Erythroblast (primary cell): ENCODE results near the gene KRTAP10-4.

Experiments used
- GATA1 ChIP-seq: IDR thresholded peaks from 2 replicates; pipeline ENCODE4 v1.6.1; 2011; ENCODE audit warnings: low read depth, mild to moderate bottlenecking, control low read depth, low read length, moderate library complexity
- POLR2A ChIP-seq: IDR thresholded peaks from 2 replicates; pipeline ENCODE4 v1.6.1; 2011; ENCODE audit warnings: mild to moderate bottlenecking, low read length

DNA sequence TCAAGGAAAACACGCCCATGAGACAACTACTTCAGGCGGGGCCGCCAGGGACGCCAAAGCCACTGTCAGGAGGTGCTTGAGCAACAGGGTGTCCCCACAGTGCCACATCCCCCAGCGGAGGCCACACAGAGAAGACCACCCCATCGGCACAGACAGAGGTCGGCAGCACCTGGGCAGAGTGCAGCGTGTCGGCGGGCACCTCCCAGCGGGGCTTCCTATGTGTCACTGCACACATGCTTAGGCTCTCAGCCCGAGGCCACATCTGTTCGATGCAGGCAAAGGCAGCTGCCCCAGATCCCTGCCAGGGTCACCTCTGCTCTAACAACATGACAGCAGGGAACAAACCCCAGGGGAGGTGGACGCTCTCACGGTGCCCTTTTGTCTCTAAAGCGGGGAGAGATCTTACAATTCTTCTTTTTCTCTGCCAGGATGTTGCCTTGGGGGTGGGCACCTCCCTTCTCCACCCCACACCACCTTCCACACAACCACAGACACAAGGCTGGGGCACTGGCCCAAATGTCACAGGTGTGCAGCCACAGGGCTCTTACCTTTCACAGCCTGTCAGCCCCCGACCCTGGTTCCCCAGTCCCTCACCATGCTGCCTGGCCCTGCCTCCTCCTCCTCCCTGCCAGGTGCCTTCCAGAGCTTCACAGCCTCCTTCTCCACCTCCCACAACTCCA lies 42.5 kb downstream of the KRTAP10-4 start:
- TF ChIP-seq POLR2A (no peak), GATA1 (no peak)
